ENCODE data around the gene ARL4C. TPM values are rescaled to one million over a fixed set of nuclear protein-coding genes. Genes with fewer than 3 reads are reported as not detected.

The ARL4C gene
- total RNA-seq, 3 donors from 2014 or later = 4.5 to 15.1 (median 8.4) TPM

DNA sequence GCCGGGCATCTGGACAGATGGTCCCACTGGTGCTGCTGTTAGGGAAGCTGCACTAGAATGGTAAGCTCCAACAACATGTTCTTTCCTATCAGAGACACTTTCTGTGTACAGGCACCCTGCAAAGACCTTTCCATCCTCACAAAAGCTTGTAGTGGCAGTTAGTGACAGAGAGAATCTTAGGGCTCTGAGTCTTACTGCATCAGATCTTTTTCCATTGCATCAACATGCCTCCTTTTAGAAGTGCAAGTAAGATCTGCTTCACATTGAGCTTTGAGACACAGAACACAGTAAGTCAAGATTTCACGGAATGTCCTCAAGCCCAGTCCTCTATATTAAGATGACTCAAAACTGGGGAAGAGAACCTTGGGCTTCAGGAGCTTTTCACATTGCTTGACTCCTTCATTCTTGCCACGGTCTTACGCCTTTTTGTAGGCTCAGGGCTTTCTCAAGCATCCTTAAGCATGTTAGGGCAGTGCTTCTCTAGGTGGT, 52.6 kb downstream of the ARL4C start:
- H3K9me3 ChIP-seq = no peaks in the 10 kb centered on the region
- no peak overlapping the region for H3K4me3 ChIP-seq
- DNase-seq (no peak), ATAC-seq (no peak)
- TF ChIP-seq, protein P1, sequence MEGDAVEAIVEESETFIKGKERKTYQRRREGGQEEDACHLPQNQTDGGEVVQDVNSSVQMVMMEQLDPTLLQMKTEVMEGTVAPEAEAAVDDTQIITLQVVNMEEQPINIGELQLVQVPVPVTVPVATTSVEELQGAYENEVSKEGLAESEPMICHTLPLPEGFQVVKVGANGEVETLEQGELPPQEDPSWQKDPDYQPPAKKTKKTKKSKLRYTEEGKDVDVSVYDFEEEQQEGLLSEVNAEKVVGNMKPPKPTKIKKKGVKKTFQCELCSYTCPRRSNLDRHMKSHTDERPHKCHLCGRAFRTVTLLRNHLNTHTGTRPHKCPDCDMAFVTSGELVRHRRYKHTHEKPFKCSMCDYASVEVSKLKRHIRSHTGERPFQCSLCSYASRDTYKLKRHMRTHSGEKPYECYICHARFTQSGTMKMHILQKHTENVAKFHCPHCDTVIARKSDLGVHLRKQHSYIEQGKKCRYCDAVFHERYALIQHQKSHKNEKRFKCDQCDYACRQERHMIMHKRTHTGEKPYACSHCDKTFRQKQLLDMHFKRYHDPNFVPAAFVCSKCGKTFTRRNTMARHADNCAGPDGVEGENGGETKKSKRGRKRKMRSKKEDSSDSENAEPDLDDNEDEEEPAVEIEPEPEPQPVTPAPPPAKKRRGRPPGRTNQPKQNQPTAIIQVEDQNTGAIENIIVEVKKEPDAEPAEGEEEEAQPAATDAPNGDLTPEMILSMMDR (IDR thresholded peaks at IDR 0.05) = no peak
- intact Hi-C loops (cut with DNase I, micrococcal nuclease) = no loop called here
- H3K36me3 ChIP-seq (ENCODE audit: low read depth) = no peaks in the 10 kb centered on the region
- peaks cover 2% of the 10 kb centered on the region for H3K4me1 ChIP-seq (ENCODE audit: low read depth)
